CD8-positive, alpha-beta memory T cell (primary cell): ENCODE measurements around the gene SNAP25. TPM values are rescaled to one million over a fixed set of nuclear protein-coding genes. Genes with fewer than 3 reads are reported as not detected.
A peak's percentile ranks its signal among the peaks of the same experiment; 100 is the strongest.

ENCODE experiments used
- CTCF ChIA-PET: fragments of 350-600 bp; sonication (Branson Sonifier 250); formaldehyde crosslinking; loops from one replicate; lab custom pipeline; 2021; ENCODE audit warnings: antibody characterized with exemption; lab: Charles Lee
- POLR2A ChIA-PET: fragments of 350-600 bp; sonication (Branson Sonifier 250); formaldehyde crosslinking; loops from one replicate; lab custom pipeline; 2021; ENCODE audit warnings: antibody characterized with exemption; lab: Charles Lee
- DNase-seq, 5 donors: peaks; one replicate each; pipeline versions ENCODE4 v3.0.0 to v3.0.0-alpha.2; 2020 to 2022; ENCODE audit warnings: mixed read lengths in 1 of 5
- H3K27ac ChIP-seq: one replicate; pipeline ENCODE4 v1.7.0; 2013; ENCODE audit warnings: low read depth, mild to moderate bottlenecking, low read length, moderate library complexity
- H3K27me3 ChIP-seq: 2 replicates; pipeline ENCODE4 v1.7.0; 2013; ENCODE audit warnings: low read length, mild to moderate bottlenecking; ENCODE audit not compliant: insufficient read depth, poor library complexity, severe bottlenecking
- H3K36me3 ChIP-seq: 2 replicates; pipeline ENCODE4 v1.7.0; 2013; ENCODE audit warnings: mild to moderate bottlenecking, low read length, moderate library complexity; ENCODE audit not compliant: insufficient read depth
- H3K4me1 ChIP-seq: 2 replicates; pipeline ENCODE4 v1.7.0; 2013; ENCODE audit warnings: mild to moderate bottlenecking, low read length, moderate library complexity; ENCODE audit not compliant: insufficient read depth
- H3K4me3 ChIP-seq: 2 replicates; pipeline ENCODE4 v1.7.0; 2013; ENCODE audit warnings: mild to moderate bottlenecking, low read length
- H3K9me3 ChIP-seq: 2 replicates; pipeline ENCODE4 v1.7.0; 2013; ENCODE audit warnings: mild to moderate bottlenecking, low read length
- H3K27ac Mint-ChIP-seq, 8 donors: one replicate each; pipeline ENCODE4 v1.8.0; 2020 to 2021; ENCODE audit warnings: mixed read lengths in 8 of 8, mild to moderate bottlenecking in 6 of 8, inconsistent platforms in 3 of 8, moderate library complexity in 3 of 8
- H3K27me3 Mint-ChIP-seq, 2 donors: one replicate each; pipeline ENCODE4 v1.8.0; 2020 to 2021; ENCODE audit warnings: mixed read lengths in 2 of 2, mild to moderate bottlenecking in 1 of 2, moderate library complexity in 1 of 2
- H3K36me3 Mint-ChIP-seq, 3 donors: one replicate each; pipeline ENCODE4 v1.8.0; 2020 to 2021; ENCODE audit warnings: mixed read lengths in 3 of 3, inconsistent platforms in 1 of 3, mild to moderate bottlenecking in 1 of 3
- H3K4me1 Mint-ChIP-seq, 3 donors: one replicate each; pipeline ENCODE4 v1.8.0; 2020 to 2021; ENCODE audit warnings: mixed read lengths in 3 of 3, inconsistent platforms in 1 of 3, mild to moderate bottlenecking in 1 of 3
- H3K4me3 Mint-ChIP-seq, 7 donors: one replicate each; pipeline ENCODE4 v1.8.0; 2020 to 2021; ENCODE audit warnings: mixed read lengths in 7 of 7, mild to moderate bottlenecking in 6 of 7, moderate library complexity in 4 of 7, inconsistent platforms in 2 of 7
- H3K9me3 Mint-ChIP-seq, 5 donors: one replicate each; pipeline ENCODE4 v1.8.0; 2020 to 2022; ENCODE audit warnings: mixed read lengths in 5 of 5, mild to moderate bottlenecking in 3 of 5, moderate library complexity in 2 of 5, inconsistent platforms in 1 of 5
- polyA plus RNA-seq: library from polyadenylated mRNA; unstranded; fragments of 300-500 nt; fragmentation: Illumina TruSeq; gene quantifications from one replicate; pipeline ENCODE4 v1.2.3, GENCODE V29; 2021
- total RNA-seq, 2 experiments: library from RNA; stranded (reverse); gene quantifications; one replicate each; pipeline ENCODE4 v1.2.3, GENCODE V29; 2021

The SNAP25 gene
- total and polyA plus RNA-seq, 3 experiments from 2014 or later, result 0.13 TPM; not detected in 2

DNA sequence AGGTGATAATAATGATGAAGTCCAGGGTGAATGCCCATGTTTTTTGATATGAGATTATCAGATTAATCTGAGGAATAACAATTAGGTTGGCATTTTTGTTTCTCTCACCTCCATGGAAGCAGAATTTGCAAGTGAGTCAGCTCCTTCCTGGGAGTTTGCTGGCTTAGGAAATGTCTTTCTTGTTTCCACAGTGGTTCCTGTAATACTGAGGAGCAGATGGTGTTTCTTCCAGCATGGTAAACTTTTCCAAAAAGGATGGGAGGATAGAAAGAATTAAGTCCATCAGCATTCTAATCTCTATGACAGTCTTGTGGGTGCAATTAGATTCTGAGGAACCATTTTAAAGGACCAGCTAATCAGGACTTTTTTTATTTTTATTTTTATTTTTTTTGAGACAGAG is 40.5 kb downstream of the SNAP25 start:
- Mint-ChIP-seq H3K9me3 (no peaks in the 10 kb centered on the region), H3K4me3 (no peak overlapping the region), H3K27me3 (peaks cover 3 to 19% of the 10 kb centered on the region in 2 donors), H3K36me3 (peaks cover 0 to 1% (median 0%) of the 10 kb centered on the region in 3 donors), H3K4me1 (no peaks in the 10 kb centered on the region), H3K27ac (no peak overlapping the region)
- ChIA-PET CTCF (interaction anchor here (1.1 kb wide), 1 partner anchor 14 kb away, joined by 3 read pairs; no protein-coding TSS in a partner anchor), POLR2A (no interaction called here)
- Histone ChIP-seq H3K4me3 (no peak overlapping the region), H3K27me3 (no peaks in the 10 kb centered on the region), H3K27ac (no peak overlapping the region), H3K4me1 (no peaks in the 10 kb centered on the region), H3K9me3 (no peaks in the 10 kb centered on the region), H3K36me3 (no peaks in the 10 kb centered on the region)
- DNase-seq, result no peak

- Mint-ChIP-seq H3K4me1 (no peaks in the 10 kb centered on the region), H3K4me3 (no peak overlapping the region), H3K27ac (no peak overlapping the region), H3K27me3 (peaks cover 1 to 13% of the 10 kb centered on the region in 2 donors), H3K9me3 (no peaks in the 10 kb centered on the region), H3K36me3 (peaks cover 0 to 1% (median 0%) of the 10 kb centered on the region in 3 donors)
- ChIA-PET POLR2A (no interaction called here), CTCF (no interaction called here)
- no peaks in the 10 kb centered on the region for H3K4me1 ChIP-seq
- H3K36me3 ChIP-seq, result no peaks in the 10 kb centered on the region
- no peak overlapping the region for H3K4me3 ChIP-seq
- no peaks in the 10 kb centered on the region for H3K9me3 ChIP-seq
- no peaks in the 10 kb centered on the region for H3K27me3 ChIP-seq
- no peak for DNase-seq
- no peak overlapping the region for H3K27ac ChIP-seq
Measured at GRCh38 chr20:10260316-10260715, 41.7 kb downstream of the SNAP25 start.

- no peaks in the 10 kb centered on the region for H3K4me1 ChIP-seq
- H3K9me3 ChIP-seq, result no peaks in the 10 kb centered on the region
- CTCF ChIA-PET, result no interaction called here
- no peaks in the 10 kb centered on the region for H3K36me3 ChIP-seq
- POLR2A ChIA-PET, result no interaction called here
- H3K27me3 ChIP-seq, result no peaks in the 10 kb centered on the region
- no peak overlapping the region for H3K4me3 ChIP-seq
- H3K36me3 Mint-ChIP-seq, result peaks cover 0 to 1% (median 0%) of the 10 kb centered on the region in 3 donors
- H3K9me3 Mint-ChIP-seq, result no peaks in the 10 kb centered on the region
- H3K27me3 Mint-ChIP-seq, result peaks cover 1 to 9% of the 10 kb centered on the region in 2 donors
- H3K4me3 Mint-ChIP-seq, result no peak overlapping the region
- DNase-seq, result no peak
- no peaks in the 10 kb centered on the region for H3K4me1 Mint-ChIP-seq
- H3K27ac ChIP-seq, result no peak overlapping the region
- no peak overlapping the region for H3K27ac Mint-ChIP-seq
Measured at GRCh38 chr20:10261702-10262101, 43.1 kb downstream of the SNAP25 start.

DNA sequence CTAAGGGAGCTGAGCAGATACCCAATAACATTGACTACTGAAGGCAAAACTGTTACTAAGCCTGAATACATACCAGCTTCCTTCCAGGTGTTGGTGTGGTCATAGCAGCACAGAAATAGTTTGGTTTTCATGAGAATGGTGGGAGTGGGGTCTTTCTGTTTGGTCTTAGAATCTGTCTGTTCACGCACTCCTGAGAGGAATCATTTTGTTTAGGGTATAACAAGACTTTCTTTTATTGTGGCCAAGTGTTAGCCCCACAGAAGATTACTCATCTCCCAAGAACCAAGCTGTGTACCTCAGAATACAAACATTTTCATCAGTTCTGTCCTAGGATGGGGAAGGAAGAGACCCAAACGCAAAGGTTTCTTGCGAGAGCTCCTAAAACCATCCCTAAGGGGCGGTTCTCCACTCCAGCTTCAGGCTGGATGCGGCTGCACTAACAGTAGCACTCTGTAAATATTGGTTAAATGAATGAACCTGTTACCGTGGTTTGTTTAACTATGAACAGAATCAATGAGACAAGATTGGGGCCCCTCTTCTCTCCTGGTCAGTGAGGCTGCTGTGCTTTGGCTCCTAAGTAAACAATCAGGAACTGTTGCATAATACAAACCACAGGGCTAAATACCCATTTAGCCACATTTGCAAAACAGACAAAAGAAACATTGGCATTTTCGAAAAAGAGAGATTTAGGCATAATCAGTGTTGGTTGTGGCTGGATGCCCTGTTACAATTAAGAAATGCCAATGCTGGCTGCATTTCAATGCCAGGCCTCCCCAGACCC is 44.9 kb downstream of the SNAP25 start:
- Mint-ChIP-seq H3K36me3 (peaks cover 0 to 1% (median 0%) of the 10 kb centered on the region in 3 donors), H3K4me3 (peak overlapping the region in 1 of 7 donors; percentile 36), H3K27ac (no peak overlapping the region), H3K4me1 (no peaks in the 10 kb centered on the region), H3K9me3 (no peaks in the 10 kb centered on the region), H3K27me3 (peaks cover 1 to 8% of the 10 kb centered on the region in 2 donors)
- POLR2A ChIA-PET, result no interaction called here
- no peak overlapping the region for H3K27ac ChIP-seq
- no peaks in the 10 kb centered on the region for H3K36me3 ChIP-seq
- H3K9me3 ChIP-seq, result no peaks in the 10 kb centered on the region
- H3K4me3 ChIP-seq, result no peak overlapping the region
- no peaks in the 10 kb centered on the region for H3K4me1 ChIP-seq
- no peak for DNase-seq
- no peaks in the 10 kb centered on the region for H3K27me3 ChIP-seq
- CTCF ChIA-PET, result no interaction called here

DNA sequence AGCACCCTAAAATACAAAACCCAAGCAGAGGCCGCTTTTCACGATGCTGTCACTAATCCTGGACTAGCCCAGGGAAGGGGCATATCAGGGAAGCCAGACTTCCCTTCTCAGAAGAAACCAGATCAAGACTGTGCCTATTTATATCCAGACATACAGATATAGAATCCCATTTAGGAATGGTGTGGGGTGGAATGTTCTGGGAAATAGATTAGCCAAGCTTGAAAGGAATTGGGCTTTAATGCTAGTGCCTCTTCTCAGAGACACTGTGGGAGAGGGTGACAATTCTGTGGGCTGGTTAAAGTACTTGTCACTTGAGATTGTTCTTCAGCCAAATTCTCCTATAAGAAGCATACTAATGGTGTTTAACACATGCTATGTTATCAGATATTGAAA is 45.5 kb downstream of the SNAP25 start:
- CTCF ChIA-PET, result no interaction called here
- Histone ChIP-seq H3K4me1 (no peaks in the 10 kb centered on the region), H3K27ac (no peak overlapping the region), H3K36me3 (no peaks in the 10 kb centered on the region), H3K9me3 (no peaks in the 10 kb centered on the region), H3K27me3 (no peaks in the 10 kb centered on the region), H3K4me3 (no peak overlapping the region)
- Mint-ChIP-seq H3K4me1 (no peaks in the 10 kb centered on the region), H3K4me3 (no peak overlapping the region), H3K27me3 (peaks cover 1 to 8% of the 10 kb centered on the region in 2 donors), H3K9me3 (no peaks in the 10 kb centered on the region), H3K36me3 (peaks cover 0 to 1% (median 0%) of the 10 kb centered on the region in 3 donors), H3K27ac (no peak overlapping the region)
- POLR2A ChIA-PET, result no interaction called here
- DNase-seq, result no peak

- H3K27ac Mint-ChIP-seq, result no peak overlapping the region
- no peak overlapping the region for H3K4me3 Mint-ChIP-seq
- H3K9me3 Mint-ChIP-seq, result peaks cover 0 to 2% (median 0%) of the 10 kb centered on the region in 5 donors
- peaks cover 5 to 9% of the 10 kb centered on the region in 2 donors for H3K27me3 Mint-ChIP-seq
- Histone ChIP-seq H3K4me1 (no peaks in the 10 kb centered on the region), H3K9me3 (no peaks in the 10 kb centered on the region), H3K27me3 (no peaks in the 10 kb centered on the region), H3K4me3 (no peak overlapping the region), H3K27ac (no peak overlapping the region), H3K36me3 (no peaks in the 10 kb centered on the region)
- H3K4me1 Mint-ChIP-seq, result no peaks in the 10 kb centered on the region
- CTCF ChIA-PET, result no interaction called here
- no peaks in the 10 kb centered on the region for H3K36me3 Mint-ChIP-seq
- no peak for DNase-seq
- POLR2A ChIA-PET, result no interaction called here
Measured at GRCh38 chr20:10268636-10269035, 50.0 kb downstream of the SNAP25 start.

DNA sequence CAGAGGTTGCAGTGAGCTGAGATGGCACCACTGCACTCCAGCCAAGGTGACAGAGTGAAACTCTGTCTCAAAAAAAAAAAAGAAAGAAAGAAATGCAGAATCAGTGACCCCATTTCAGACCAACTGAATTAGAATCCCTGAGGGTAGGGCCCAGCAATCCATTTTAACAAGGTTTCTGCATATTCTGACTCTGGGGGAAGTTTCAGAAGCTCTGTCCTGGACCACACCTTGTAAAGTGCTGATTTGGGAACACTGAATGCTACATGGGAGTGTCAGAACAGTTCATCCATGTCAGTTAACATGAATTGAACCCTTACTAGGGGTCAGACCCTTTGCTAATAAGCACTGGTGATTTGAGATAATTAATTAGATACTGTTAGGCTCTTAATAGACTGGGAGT is 52.0 kb downstream of the SNAP25 start:
- Mint-ChIP-seq H3K4me3 (no peak overlapping the region), H3K36me3 (no peaks in the 10 kb centered on the region), H3K4me1 (no peaks in the 10 kb centered on the region), H3K27me3 (peaks cover 5 to 13% of the 10 kb centered on the region in 2 donors), H3K27ac (no peak overlapping the region), H3K9me3 (peaks cover 0 to 2% (median 0%) of the 10 kb centered on the region in 5 donors)
- ChIA-PET CTCF (no interaction called here), POLR2A (no interaction called here)
- no peak overlapping the region for H3K27ac ChIP-seq
- no peaks in the 10 kb centered on the region for H3K9me3 ChIP-seq
- H3K4me1 ChIP-seq, result no peaks in the 10 kb centered on the region
- H3K4me3 ChIP-seq, result no peak overlapping the region
- no peak for DNase-seq
- no peaks in the 10 kb centered on the region for H3K36me3 ChIP-seq
- no peaks in the 10 kb centered on the region for H3K27me3 ChIP-seq

- no peaks in the 10 kb centered on the region for H3K36me3 Mint-ChIP-seq
- no peak overlapping the region for H3K4me3 ChIP-seq
- peaks cover 5 to 13% of the 10 kb centered on the region in 2 donors for H3K27me3 Mint-ChIP-seq
- H3K27ac Mint-ChIP-seq, result no peak overlapping the region
- no peaks in the 10 kb centered on the region for H3K9me3 ChIP-seq
- DNase-seq, result no peak
- H3K9me3 Mint-ChIP-seq, result peaks cover 0 to 2% (median 0%) of the 10 kb centered on the region in 5 donors
- CTCF ChIA-PET, result no interaction called here
- no peak overlapping the region for H3K27ac ChIP-seq
- no peaks in the 10 kb centered on the region for H3K4me1 ChIP-seq
- no peaks in the 10 kb centered on the region for H3K4me1 Mint-ChIP-seq
- no peaks in the 10 kb centered on the region for H3K27me3 ChIP-seq
- no peak overlapping the region for H3K4me3 Mint-ChIP-seq
- H3K36me3 ChIP-seq, result no peaks in the 10 kb centered on the region
- POLR2A ChIA-PET, result no interaction called here
Measured at GRCh38 chr20:10271494-10272219, 53.0 kb downstream of the SNAP25 start.
